Measurements from ENCODE around the gene FBXO33.

Gene FBXO33

DNA sequence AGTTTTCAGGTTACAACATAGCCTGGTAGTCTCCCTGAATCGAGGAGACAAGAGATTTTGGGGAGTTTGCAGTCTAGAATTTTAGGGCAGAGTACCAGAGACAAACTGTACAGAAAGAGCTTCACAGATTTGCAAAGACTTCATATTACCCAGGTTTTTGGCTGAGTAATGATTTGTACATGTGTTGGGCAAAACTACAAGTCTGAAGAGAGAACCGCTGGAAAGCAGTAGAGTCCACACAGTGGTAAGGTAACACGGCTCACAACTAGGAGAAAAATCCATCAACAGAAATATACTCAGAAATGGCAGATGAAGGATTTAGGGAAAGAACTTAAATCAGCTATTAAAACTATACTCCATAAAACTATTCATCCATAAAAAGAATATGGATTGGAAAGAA is 25.7 kb downstream of the FBXO33 start:
- Mint-ChIP-seq H3K27me3 (no peaks in the 10 kb centered on the region), H3K27ac (no peak overlapping the region), H3K4me1 (peaks cover 17% of the 10 kb centered on the region), H3K9me3 (peaks cover 9% of the 10 kb centered on the region), H3K36me3 (ENCODE audit: low read depth) (peaks cover 14% of the 10 kb centered on the region), H3K4me3 (no peak overlapping the region)
- ATAC-seq (no peak), DNase-seq (no peak)

DNA sequence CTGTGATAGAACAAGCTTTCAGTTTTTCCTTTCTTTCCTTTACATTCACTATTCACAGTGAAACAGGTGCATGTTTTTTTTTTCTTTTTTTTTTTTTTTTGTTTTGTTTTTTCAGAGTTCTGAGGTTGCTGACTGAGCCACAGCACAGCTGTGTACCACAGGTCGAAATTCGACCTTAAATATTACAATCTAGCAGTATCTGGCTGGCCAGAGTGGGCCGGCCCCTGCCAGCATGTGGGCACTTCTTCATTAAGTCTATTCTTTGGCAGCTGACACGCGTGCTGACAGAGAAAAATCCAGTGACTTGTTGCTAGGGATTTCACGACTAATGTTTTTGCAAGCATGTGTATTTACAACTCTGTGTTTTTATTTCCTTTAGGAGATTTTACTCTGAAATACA is 33.9 kb downstream of the FBXO33 start:
- peaks cover 24% of the 10 kb centered on the region for H3K36me3 Mint-ChIP-seq (ENCODE audit: low read depth)
- H3K4me3 Mint-ChIP-seq: no peak overlapping the region
- peaks cover 21% of the 10 kb centered on the region for H3K4me1 Mint-ChIP-seq

GRCh38 chr14:39396448-39396847 is 35.8 kb downstream of the FBXO33 start:
- ATAC-seq (peak; percentile 54), DNase-seq (no peak)
- H3K4me3 Mint-ChIP-seq: no peak overlapping the region
- H3K27me3 Mint-ChIP-seq: no peaks in the 10 kb centered on the region
- H3K9me3 Mint-ChIP-seq: no peaks in the 10 kb centered on the region
- H3K27ac Mint-ChIP-seq: no peak overlapping the region
- H3K36me3 Mint-ChIP-seq (ENCODE audit: low read depth): peaks cover 22% of the 10 kb centered on the region
- H3K4me1 Mint-ChIP-seq: peaks cover 21% of the 10 kb centered on the region

More for the DNA sequence above, 33.9 kb downstream of the FBXO33 start:
- DNase-seq: no peak
- no peaks in the 10 kb centered on the region for H3K9me3 Mint-ChIP-seq
- no peak overlapping the region for H3K27ac Mint-ChIP-seq
- ATAC-seq: no peak
- no peaks in the 10 kb centered on the region for H3K27me3 Mint-ChIP-seq

DNA sequence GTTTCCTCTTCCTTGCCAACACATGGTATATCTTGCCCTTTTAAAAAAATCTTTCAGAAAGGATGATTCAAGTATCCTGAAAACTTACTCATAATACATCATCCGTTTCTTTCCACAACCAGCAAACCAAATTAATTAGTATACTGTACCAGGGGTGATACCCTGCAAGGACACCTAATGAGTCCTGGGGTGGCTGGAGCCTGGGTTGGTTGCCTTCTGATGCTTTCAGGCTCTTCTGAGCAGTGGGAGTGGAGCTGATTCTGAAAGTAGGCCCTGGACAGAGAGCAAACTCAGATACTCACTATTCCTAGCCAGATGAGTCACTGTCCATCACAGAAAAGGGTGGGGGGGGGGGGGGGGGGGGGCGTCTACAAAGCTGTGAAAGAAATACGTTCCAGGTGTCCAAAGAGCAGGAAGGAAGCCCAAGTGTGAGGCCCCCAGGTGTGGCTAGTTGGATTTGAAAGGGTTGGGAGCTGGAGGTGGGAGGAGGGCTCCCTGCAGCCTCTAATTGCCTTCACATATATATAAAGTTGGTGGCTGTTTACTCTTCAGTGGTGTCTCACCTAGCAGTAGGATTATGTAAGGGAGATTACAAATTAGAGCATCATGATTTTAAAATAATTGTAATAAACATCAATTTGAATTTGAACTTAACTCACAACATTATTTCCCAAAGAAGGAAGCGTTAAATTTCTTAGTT is 36.5 kb downstream of the FBXO33 start:
- no peak overlapping the region for H3K4me3 Mint-ChIP-seq
- H3K27me3 Mint-ChIP-seq: no peaks in the 10 kb centered on the region
- no peaks in the 10 kb centered on the region for H3K9me3 Mint-ChIP-seq
- H3K36me3 Mint-ChIP-seq (ENCODE audit: low read depth): peaks cover 21% of the 10 kb centered on the region
- peak; percentile 19 for DNase-seq
- peaks cover 21% of the 10 kb centered on the region for H3K4me1 Mint-ChIP-seq
- peak; percentile 93 for ATAC-seq
- H3K27ac Mint-ChIP-seq: peak overlapping the region; percentile 88

- H3K27me3 Mint-ChIP-seq: no peaks in the 10 kb centered on the region
- ATAC-seq (no peak), DNase-seq (no peak)
- peaks cover 21% of the 10 kb centered on the region for H3K4me1 Mint-ChIP-seq
- peaks cover 13% of the 10 kb centered on the region for H3K36me3 Mint-ChIP-seq (ENCODE audit: low read depth)
- H3K9me3 Mint-ChIP-seq: no peaks in the 10 kb centered on the region
- no peak overlapping the region for H3K27ac Mint-ChIP-seq
- no peak overlapping the region for H3K4me3 Mint-ChIP-seq
Measured at GRCh38 chr14:39393289-39393688, 38.9 kb downstream of the FBXO33 start.

- H3K36me3 Mint-ChIP-seq (ENCODE audit: low read depth): no peaks in the 10 kb centered on the region
- DNase-seq (no peak), ATAC-seq (no peak)
- H3K9me3 Mint-ChIP-seq: no peaks in the 10 kb centered on the region
- peaks cover 21% of the 10 kb centered on the region for H3K4me1 Mint-ChIP-seq
- no peaks in the 10 kb centered on the region for H3K27me3 Mint-ChIP-seq
- no peak overlapping the region for H3K4me3 Mint-ChIP-seq
- no peak overlapping the region for H3K27ac Mint-ChIP-seq
Measured at GRCh38 chr14:39384177-39384576, 48.1 kb downstream of the FBXO33 start.

- H3K4me1 Mint-ChIP-seq: peaks cover 21% of the 10 kb centered on the region
- no peaks in the 10 kb centered on the region for H3K27me3 Mint-ChIP-seq
- no peak overlapping the region for H3K27ac Mint-ChIP-seq
- H3K36me3 Mint-ChIP-seq (ENCODE audit: low read depth): no peaks in the 10 kb centered on the region
- ATAC-seq: no peak
- no peaks in the 10 kb centered on the region for H3K9me3 Mint-ChIP-seq
- no peak for DNase-seq
- no peak overlapping the region for H3K4me3 Mint-ChIP-seq
Measured at GRCh38 chr14:39383741-39384140, 48.5 kb downstream of the FBXO33 start.

GRCh38 chr14:39383026-39383660 is 49.1 kb downstream of the FBXO33 start:
- Mint-ChIP-seq H3K27ac (no peak overlapping the region), H3K9me3 (no peaks in the 10 kb centered on the region), H3K4me1 (peaks cover 21% of the 10 kb centered on the region), H3K27me3 (no peaks in the 10 kb centered on the region), H3K36me3 (ENCODE audit: low read depth) (no peaks in the 10 kb centered on the region), H3K4me3 (no peak overlapping the region)
- ATAC-seq (peak; percentile 86), DNase-seq (no peak)

DNA sequence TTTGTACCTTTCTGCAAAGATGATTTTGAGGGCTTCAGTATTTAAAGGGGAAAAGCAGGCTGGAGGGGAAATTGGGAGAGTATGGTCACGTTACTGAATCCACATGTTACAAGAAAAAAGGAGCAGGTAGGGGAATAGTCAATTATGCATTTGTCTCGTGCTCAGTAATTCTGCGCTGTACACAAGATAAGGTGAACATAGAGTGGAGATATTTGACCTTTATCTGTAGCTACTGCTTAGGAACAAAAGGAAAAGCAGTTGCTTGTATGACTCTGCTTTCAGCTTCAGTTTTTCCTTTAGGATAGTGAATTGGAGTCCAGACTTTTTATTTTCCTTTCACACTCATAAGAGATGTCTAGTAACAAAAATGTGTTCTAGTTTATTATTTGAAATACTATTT is 49.8 kb downstream of the FBXO33 start:
- Mint-ChIP-seq H3K36me3 (ENCODE audit: low read depth) (no peaks in the 10 kb centered on the region), H3K4me1 (peaks cover 23% of the 10 kb centered on the region), H3K27me3 (no peaks in the 10 kb centered on the region), H3K27ac (no peak overlapping the region), H3K9me3 (no peaks in the 10 kb centered on the region), H3K4me3 (no peak overlapping the region)
- ATAC-seq: no peak
- no peak for DNase-seq

GRCh38 chr14:39381366-39381765 is 50.9 kb downstream of the FBXO33 start:
- no peaks in the 10 kb centered on the region for H3K27me3 Mint-ChIP-seq
- no peak overlapping the region for H3K27ac Mint-ChIP-seq
- no peak for ATAC-seq
- no peak overlapping the region for H3K4me3 Mint-ChIP-seq
- H3K9me3 Mint-ChIP-seq: no peaks in the 10 kb centered on the region
- no peaks in the 10 kb centered on the region for H3K36me3 Mint-ChIP-seq (ENCODE audit: low read depth)
- H3K4me1 Mint-ChIP-seq: peaks cover 32% of the 10 kb centered on the region
- no peak for DNase-seq

DNA sequence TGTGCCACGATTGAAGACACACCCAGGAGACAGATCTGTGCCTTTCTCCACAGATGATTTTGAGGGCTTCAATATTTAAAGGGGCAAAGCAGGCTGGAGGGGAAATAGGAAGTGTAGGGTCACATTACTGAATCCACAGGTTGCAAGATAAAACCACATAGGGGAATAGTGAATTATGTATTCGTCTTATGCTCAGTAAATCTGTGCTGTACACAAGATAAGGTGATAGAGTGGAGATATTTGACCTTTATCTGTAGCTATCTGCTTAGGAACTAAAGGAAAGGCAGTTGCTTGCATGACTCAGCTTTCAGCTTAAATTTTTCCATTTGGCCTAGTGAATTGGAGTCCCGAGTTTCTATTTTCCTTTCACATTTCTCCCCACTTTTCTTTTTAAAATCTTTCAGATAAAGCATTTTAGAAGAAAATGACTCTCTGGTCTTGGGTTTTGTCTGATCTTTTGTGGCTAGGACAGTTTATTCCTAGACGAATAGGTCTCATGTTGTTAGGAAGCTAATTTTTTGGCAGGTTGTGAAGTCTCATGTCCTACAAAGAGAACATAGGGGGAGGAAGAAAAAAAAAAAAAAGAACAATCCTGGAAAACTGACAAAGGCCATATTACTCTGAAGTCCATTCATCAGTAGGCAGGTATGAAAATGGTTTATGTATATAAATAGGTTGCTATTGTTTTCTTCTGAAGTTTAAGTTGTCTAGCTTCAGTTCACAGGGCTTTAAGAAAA is 55.4 kb downstream of the FBXO33 start:
- H3K27ac Mint-ChIP-seq: peak overlapping the region; percentile 26
- no peaks in the 10 kb centered on the region for H3K9me3 Mint-ChIP-seq
- DNase-seq (no peak), ATAC-seq (no peak)
- H3K36me3 Mint-ChIP-seq (ENCODE audit: low read depth): no peaks in the 10 kb centered on the region
- peaks cover 11% of the 10 kb centered on the region for H3K4me1 Mint-ChIP-seq
- H3K4me3 Mint-ChIP-seq: no peak overlapping the region
- no peaks in the 10 kb centered on the region for H3K27me3 Mint-ChIP-seq

DNA sequence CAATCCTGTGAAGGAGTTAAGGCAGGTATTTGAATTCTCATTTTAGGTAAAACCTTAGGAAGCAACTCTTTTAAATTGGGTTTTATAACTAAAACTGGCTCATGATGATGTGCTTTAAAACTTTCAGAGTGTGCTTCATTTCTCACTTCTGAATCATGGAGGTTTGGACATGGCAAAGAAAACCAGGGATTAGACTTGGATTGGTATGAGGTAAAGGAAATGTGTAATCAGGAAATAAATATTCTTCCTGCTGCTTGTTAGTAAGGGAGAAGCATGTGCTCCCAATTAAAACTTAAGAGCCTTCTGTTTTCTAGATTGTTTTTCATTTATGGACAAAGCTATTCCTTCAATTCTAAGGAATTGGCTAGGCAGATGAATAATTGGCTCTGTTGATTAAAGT is 57.4 kb downstream of the FBXO33 start:
- H3K27me3 Mint-ChIP-seq: no peaks in the 10 kb centered on the region
- no peak for DNase-seq
- H3K9me3 Mint-ChIP-seq: no peaks in the 10 kb centered on the region
- no peak overlapping the region for H3K4me3 Mint-ChIP-seq
- H3K4me1 Mint-ChIP-seq: peaks cover 11% of the 10 kb centered on the region
- no peak for ATAC-seq
- peaks cover 4% of the 10 kb centered on the region for H3K36me3 Mint-ChIP-seq (ENCODE audit: low read depth)
- H3K27ac Mint-ChIP-seq: no peak overlapping the region

DNA sequence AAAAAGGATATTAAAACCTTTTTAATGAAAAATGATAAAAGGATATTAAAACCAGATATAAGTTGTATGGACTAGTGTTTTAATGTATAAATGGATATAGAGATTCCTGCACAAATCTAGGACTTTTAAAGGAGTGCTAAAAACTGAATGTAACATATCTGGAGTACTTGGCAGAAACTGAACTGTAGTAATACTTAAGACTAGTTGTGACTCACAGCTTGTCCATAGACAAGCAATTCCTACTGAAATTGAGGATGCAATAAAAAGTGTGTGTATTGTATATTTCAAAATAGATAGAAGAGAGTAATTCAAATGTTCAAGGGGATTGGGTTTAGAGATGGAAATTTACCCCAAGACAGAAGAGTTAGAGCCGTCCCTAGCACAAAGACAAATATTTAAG is 59.6 kb downstream of the FBXO33 start:
- H3K27ac Mint-ChIP-seq: no peak overlapping the region
- no peak overlapping the region for H3K4me3 Mint-ChIP-seq
- no peaks in the 10 kb centered on the region for H3K27me3 Mint-ChIP-seq
- DNase-seq (no peak), ATAC-seq (no peak)
- H3K9me3 Mint-ChIP-seq: no peaks in the 10 kb centered on the region
- H3K36me3 Mint-ChIP-seq (ENCODE audit: low read depth): peaks cover 4% of the 10 kb centered on the region
- H3K4me1 Mint-ChIP-seq: peaks cover 11% of the 10 kb centered on the region

GRCh38 chr14:39370415-39370814 is 61.8 kb downstream of the FBXO33 start:
- no peak for DNase-seq
- Mint-ChIP-seq H3K36me3 (ENCODE audit: low read depth) (peaks cover 8% of the 10 kb centered on the region), H3K27me3 (no peaks in the 10 kb centered on the region), H3K4me3 (no peak overlapping the region), H3K4me1 (no peaks in the 10 kb centered on the region), H3K27ac (no peak overlapping the region), H3K9me3 (peaks cover 6% of the 10 kb centered on the region)
- no peak for ATAC-seq

GRCh38 chr14:39369029-39369428 is 63.2 kb downstream of the FBXO33 start:
- ATAC-seq (no peak), DNase-seq (no peak)
- Mint-ChIP-seq H3K4me3 (no peak overlapping the region), H3K9me3 (peaks cover 16% of the 10 kb centered on the region), H3K36me3 (ENCODE audit: low read depth) (peaks cover 19% of the 10 kb centered on the region), H3K27ac (no peak overlapping the region), H3K4me1 (no peaks in the 10 kb centered on the region), H3K27me3 (no peaks in the 10 kb centered on the region)
